ENCODE measurements around the gene DNAJC5. TPM values are rescaled to one million over a fixed set of nuclear protein-coding genes. Genes with fewer than 3 reads are reported as not detected.
"Not testable (repeated sequence)": the region's sequence is repeated elsewhere in the genome, so short reads cannot be mapped to it uniquely, and the experiment has no call there.

DNAJC5 gene
- total and polyA plus RNA-seq, 8 donors: 23.1 to 60.1 (median 38.1) TPM

DNA sequence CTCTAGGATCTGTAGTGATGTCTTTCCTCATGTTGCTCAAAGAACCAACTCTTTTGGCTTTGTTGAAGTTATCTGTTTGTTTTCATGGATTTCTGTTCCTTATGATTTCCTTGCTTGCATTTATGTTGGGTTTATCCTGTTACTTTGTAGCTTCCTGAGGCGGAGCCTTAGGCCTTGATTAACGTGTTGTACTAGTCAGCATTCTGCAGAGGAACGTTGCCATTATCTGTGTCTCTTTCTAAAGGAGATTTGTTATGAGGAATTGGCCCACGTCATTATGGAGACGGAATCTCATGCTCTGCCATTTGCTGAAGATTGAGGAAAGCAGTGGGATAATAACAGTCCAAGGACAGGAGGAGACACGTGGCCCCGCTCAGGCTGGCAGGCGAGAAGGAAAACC, 31.4 kb downstream of the DNAJC5 start:
- TF ChIP-seq POLR2AphosphoS5 (IDR thresholded peaks at IDR 0.05): no peak
- TF ChIP-seq, protein P1, sequence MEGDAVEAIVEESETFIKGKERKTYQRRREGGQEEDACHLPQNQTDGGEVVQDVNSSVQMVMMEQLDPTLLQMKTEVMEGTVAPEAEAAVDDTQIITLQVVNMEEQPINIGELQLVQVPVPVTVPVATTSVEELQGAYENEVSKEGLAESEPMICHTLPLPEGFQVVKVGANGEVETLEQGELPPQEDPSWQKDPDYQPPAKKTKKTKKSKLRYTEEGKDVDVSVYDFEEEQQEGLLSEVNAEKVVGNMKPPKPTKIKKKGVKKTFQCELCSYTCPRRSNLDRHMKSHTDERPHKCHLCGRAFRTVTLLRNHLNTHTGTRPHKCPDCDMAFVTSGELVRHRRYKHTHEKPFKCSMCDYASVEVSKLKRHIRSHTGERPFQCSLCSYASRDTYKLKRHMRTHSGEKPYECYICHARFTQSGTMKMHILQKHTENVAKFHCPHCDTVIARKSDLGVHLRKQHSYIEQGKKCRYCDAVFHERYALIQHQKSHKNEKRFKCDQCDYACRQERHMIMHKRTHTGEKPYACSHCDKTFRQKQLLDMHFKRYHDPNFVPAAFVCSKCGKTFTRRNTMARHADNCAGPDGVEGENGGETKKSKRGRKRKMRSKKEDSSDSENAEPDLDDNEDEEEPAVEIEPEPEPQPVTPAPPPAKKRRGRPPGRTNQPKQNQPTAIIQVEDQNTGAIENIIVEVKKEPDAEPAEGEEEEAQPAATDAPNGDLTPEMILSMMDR (IDR thresholded peaks at IDR 0.05): no peak
- no peak for TF ChIP-seq POLR2A (IDR thresholded peaks at IDR 0.05)
- TF ChIP-seq EP300 (IDR thresholded peaks at IDR 0.05): no peak
- Histone ChIP-seq H3K36me3 (peaks cover 45 to 72% (median 56%) of the 10 kb centered on the region in 4 donors), H3K27ac (no peak overlapping the region), H3K27me3 (no peaks in the 10 kb centered on the region), H3K4me1 (peaks cover 6 to 24% (median 11%) of the 10 kb centered on the region in 4 donors), H3K9me3 (no peaks in the 10 kb centered on the region), H3K4me3 (no peak overlapping the region)
- intact Hi-C loops (cut with DNase I; ENCODE audit: low total_unique reads): no loop called here
- no peak for DNase-seq
- 60 to 75% (median 71%) methylated on average over 6 to 8 of the region's 8 CpGs for WGBS, 5 donors

DNA sequence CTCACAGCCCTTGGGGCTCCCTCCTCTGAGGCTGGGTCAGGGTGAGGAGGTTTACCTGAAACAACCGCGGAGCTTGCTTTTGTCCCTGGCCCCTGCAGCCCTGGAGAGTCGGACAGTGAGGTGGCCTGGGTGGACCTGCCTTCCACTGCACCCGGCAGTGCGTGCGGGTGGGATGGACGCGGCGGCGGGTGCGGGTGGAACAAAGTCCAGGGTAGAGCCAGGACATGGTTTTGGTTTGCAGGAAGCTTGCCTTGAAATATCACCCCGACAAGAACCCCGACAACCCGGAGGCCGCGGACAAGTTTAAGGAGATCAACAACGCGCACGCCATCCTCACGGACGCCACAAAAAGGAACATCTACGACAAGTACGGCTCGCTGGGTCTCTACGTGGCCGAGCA, 34.1 kb downstream of the DNAJC5 start:
- intact Hi-C loops (cut with DNase I; ENCODE audit: low total_unique reads): no loop called here
- DNase-seq: no peak
- WGBS, 5 donors: 96 to 98% (median 96%) methylated on average over 21 to 26 of the region's 26 CpGs

DNA sequence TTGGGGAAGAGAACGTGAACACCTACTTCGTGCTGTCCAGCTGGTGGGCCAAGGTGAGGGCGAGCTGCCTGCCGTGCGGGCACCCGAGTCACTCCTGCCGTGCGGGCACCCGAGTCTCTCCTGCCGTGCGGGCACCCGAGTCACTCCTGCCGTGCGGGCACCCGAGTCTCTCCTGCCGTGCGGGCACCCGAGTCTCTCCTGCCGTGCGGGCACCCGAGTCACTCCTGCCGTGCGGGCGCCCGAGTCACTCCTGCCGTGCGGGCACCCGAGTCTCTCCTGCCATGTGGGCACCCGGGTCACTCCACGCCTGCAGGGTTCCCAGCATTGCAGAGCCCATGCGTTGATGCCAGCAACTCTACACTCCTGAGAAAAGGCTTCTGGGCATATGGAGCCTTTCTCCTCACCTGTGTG, 34.6 kb downstream of the DNAJC5 start:
- H3K4me3 ChIP-seq; H3K9me3 ChIP-seq; H3K27ac ChIP-seq; H3K27me3 ChIP-seq; intact Hi-C loops (cut with DNase I; ENCODE audit: low total_unique reads); DNase-seq: not testable (repeated sequence)
- WGBS, 5 donors: 93 to 97% (median 95%) methylated on average over 28 to 31 of the region's 31 CpGs
- H3K4me1 ChIP-seq: peaks cover 6 to 21% (median 17%) of the 10 kb centered on the region in 4 donors
- H3K36me3 ChIP-seq: peaks cover 61 to 86% (median 77%) of the 10 kb centered on the region in 4 donors

More for the DNA sequence above, 34.1 kb downstream of the DNAJC5 start:
- Histone ChIP-seq H3K9me3 (no peaks in the 10 kb centered on the region), H3K36me3 (peaks cover 60 to 82% (median 74%) of the 10 kb centered on the region in 4 donors), H3K27ac (no peak overlapping the region), H3K27me3 (no peaks in the 10 kb centered on the region), H3K4me1 (peaks cover 6 to 22% (median 17%) of the 10 kb centered on the region in 4 donors), H3K4me3 (no peak overlapping the region)
- no peak for TF ChIP-seq POLR2AphosphoS5 (IDR thresholded peaks at IDR 0.05)
- no peak for TF ChIP-seq POLR2A (IDR thresholded peaks at IDR 0.05)
- TF ChIP-seq, protein P1 (IDR thresholded peaks at IDR 0.05): no peak
- no peak for TF ChIP-seq EP300 (IDR thresholded peaks at IDR 0.05)

DNA sequence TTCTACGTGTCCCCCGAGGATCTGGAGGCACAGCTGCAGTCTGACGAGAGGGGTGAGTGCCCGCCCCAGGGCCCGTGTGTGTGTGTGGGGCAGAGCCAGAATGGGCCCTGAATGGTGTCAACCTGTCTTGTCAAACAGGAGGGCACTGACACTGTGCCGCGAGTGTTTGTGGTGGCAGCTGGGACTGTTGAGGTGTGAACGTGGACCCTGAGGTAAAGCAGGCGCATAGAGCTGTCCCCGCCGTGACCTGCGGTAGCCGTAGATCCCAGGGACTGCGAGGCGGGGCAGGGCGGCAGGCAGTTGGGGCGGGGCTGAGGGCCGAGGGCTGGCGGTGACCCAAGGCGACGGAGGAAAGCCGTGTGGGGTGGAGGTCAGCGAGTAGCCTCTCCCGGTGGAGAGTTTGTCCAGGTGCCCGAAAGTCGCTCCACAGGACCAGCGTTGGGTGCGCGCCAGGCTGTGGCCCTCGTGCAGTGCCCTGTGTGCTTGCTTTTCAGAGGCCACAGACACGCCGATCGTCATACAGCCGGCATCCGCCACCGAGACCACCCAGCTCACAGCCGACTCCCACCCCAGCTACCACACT, 36.1 kb downstream of the DNAJC5 start:
- intact Hi-C loops (cut with DNase I; ENCODE audit: low total_unique reads): no loop called here
- no peaks in the 10 kb centered on the region for H3K9me3 ChIP-seq
- peak; percentile 38 to 95 for DNase-seq
- peaks cover 6 to 21% (median 17%) of the 10 kb centered on the region in 4 donors for H3K4me1 ChIP-seq
- H3K27ac ChIP-seq: peak overlapping the region; percentile 29 to 64 (median 46)
- H3K4me3 ChIP-seq: peak overlapping the region in 1 of 4 donors; percentile 9
- H3K36me3 ChIP-seq: peaks cover 76 to 95% (median 91%) of the 10 kb centered on the region in 4 donors
- no peaks in the 10 kb centered on the region for H3K27me3 ChIP-seq
- peak in 1 of 3 donors; percentile 57 for TF ChIP-seq POLR2AphosphoS5 (IDR thresholded peaks at IDR 0.05)
- TF ChIP-seq, protein P1 (IDR thresholded peaks at IDR 0.05): no peak
- no peak for TF ChIP-seq POLR2A (IDR thresholded peaks at IDR 0.05)
- WGBS, 5 donors: 38 to 80% (median 60%) methylated on average over 24 to 37 of the region's 37 CpGs

DNA sequence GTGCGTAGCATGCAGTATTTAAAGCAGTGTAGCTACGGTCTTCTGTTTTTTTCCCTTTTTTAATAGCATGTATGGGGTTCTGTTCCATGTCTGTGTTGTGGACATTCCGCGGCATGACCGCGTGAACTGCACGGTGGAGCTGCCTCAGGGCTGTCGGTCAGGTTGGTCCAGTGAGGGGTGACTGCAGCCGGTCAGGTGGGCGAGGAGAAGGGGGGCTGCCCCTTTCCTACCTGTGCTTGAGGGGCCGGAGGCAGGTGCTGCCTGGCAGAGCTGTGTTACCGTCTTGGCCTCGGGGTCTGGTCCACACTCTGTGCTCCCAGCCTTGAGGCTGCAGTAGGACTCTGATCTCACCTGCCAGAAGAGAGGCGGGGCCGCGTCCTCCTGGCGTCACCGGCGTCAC, 36.8 kb downstream of the DNAJC5 start:
- TF ChIP-seq, protein P1 (IDR thresholded peaks at IDR 0.05): no peak
- TF ChIP-seq POLR2A (IDR thresholded peaks at IDR 0.05): no peak
- TF ChIP-seq POLR2AphosphoS5 (IDR thresholded peaks at IDR 0.05): no peak
- no peak for TF ChIP-seq EP300 (IDR thresholded peaks at IDR 0.05)
- Histone ChIP-seq H3K27ac (peak overlapping the region in 4 of 5 donors; percentile 29 to 64 (median 48)), H3K4me1 (peaks cover 6 to 20% (median 15%) of the 10 kb centered on the region in 4 donors), H3K4me3 (peak overlapping the region in 1 of 4 donors; percentile 9), H3K27me3 (no peaks in the 10 kb centered on the region), H3K36me3 (peaks cover 72 to 95% (median 92%) of the 10 kb centered on the region in 4 donors), H3K9me3 (no peaks in the 10 kb centered on the region)
- intact Hi-C loops (cut with DNase I; ENCODE audit: low total_unique reads): no loop called here
- 75 to 94% (median 87%) methylated on average over 17 to 19 of the region's 19 CpGs for WGBS, 5 donors
- DNase-seq: no peak
